ENCODE measurements around the gene UGP2.
"Not testable (repeated sequence)": the region's sequence is repeated elsewhere in the genome, so short reads cannot be mapped to it uniquely, and the experiment has no call there.

Gene UGP2

DNA sequence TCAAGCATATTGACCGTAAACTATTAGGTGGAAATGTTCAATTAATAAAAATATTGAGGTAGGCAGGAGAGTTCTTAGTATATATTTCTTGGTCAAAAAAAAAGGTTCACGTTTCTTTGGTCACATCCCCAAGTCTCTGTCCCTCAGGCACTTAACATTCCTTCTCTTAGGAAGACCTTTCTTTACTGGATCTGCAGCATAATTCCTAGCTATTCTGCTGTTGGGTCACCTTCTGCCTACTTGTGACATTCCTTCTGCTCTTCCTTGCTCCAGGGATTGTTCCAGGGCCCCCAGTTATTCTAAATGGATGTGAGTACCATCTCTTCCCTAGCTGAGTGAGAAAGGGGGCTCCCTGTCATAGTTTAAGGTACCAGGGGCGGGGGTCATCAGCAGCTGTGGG, 4.2 kb downstream of the UGP2 start:
- H3K27ac ChIP-seq = peak overlapping the region; percentile 1 to 68
- peak overlapping the region; percentile 22 for H3K4me3 ChIP-seq
- TF ChIP-seq, protein P1, sequence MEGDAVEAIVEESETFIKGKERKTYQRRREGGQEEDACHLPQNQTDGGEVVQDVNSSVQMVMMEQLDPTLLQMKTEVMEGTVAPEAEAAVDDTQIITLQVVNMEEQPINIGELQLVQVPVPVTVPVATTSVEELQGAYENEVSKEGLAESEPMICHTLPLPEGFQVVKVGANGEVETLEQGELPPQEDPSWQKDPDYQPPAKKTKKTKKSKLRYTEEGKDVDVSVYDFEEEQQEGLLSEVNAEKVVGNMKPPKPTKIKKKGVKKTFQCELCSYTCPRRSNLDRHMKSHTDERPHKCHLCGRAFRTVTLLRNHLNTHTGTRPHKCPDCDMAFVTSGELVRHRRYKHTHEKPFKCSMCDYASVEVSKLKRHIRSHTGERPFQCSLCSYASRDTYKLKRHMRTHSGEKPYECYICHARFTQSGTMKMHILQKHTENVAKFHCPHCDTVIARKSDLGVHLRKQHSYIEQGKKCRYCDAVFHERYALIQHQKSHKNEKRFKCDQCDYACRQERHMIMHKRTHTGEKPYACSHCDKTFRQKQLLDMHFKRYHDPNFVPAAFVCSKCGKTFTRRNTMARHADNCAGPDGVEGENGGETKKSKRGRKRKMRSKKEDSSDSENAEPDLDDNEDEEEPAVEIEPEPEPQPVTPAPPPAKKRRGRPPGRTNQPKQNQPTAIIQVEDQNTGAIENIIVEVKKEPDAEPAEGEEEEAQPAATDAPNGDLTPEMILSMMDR (IDR thresholded peaks at IDR 0.05) = no peak
- no peak for DNase-seq (ENCODE audit: low spot score)

DNA sequence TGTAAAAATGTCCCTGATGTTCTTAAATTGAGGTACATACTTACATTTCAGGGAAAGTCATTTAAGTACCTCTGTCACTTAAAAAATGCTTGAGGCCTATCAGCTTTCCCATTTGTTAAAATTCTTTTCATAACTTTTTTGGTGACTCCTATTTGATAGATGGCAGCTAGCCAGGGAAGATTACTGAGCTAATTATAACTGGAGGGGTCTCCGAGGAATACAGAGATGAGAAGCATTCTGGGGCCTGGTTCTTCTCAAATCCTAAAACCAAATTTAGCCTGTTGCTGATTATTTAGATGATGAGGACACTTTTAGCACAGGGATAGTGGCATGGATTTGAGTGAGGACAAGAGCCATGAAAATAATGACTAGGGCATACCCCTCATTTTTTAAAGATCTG, 4.8 kb downstream of the UGP2 start:
- H3K4me3 ChIP-seq = no peak overlapping the region
- DNase-seq (ENCODE audit: low spot score) = no peak

DNA sequence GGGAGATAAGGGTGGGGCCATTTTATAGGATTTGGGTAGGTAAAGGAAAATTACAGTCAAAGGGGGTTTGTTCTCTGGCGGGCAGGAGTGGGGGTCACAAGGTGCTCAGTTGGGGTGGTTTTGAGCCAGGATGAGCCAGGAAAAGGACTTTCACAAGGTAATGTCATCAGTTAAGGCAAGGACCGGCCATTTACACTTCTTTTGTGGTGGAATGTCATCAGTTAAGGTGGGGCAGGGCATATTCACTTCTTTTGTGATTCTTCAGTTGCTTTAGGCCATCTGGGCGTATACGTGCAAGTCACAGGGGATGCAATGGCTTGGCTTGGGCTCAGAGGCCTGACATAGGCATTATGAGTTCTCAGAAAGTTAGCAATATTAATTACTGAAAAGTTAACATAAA, 5.9 kb downstream of the UGP2 start:
- H3K4me3 ChIP-seq; DNase-seq (ENCODE audit: low spot score); H3K27ac ChIP-seq: not testable (repeated sequence)

More for the DNA sequence above, 4.8 kb downstream of the UGP2 start:
- TF ChIP-seq, protein P1 (IDR thresholded peaks at IDR 0.05) = no peak
- H3K27ac ChIP-seq = peak overlapping the region; percentile 18 to 68

DNA sequence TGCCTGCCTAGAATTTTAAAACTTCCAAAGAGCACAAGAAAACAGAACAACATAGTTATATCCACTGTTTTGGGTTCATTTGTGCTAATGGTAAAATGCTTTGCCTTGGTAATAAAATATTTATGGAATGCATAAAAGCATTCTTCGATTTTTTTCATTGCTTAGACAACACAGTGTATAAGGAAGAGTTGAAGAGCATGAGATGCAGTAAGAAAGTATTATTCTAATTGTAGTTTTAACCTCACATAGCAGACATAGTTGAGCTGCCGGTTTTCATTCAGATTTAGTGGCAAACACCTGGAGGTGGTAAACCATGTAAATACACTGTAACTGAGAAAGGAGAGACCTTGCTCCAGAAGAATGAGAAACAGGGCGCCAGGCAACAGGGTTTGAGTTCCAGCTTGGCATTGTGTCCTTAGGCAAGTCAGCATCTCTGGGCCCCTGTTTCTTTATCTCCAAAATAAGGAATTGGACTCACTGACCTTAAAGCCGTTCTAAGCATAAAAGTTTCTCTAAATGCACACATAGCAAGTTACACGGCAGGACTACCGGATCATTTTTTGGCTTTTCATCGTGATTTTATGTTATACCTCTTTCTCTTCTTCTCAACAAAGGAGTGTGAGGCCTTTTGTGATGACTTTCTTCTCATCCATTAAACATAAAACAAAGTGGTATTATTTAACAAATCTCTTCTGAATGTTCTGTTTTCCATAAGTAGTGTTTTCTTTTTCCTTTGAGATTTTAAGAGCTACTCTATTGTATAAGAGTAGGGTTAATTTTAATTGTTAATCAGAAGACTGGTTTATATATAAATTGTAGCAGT, 7.9 kb downstream of the UGP2 start:
- Histone ChIP-seq H3K27ac (peak overlapping the region; percentile 2 to 10), H3K4me3 (peak overlapping the region; percentile 41)
- DNase-seq (ENCODE audit: low spot score) = no peak
- TF ChIP-seq, protein P1 (IDR thresholded peaks at IDR 0.05) = no peak

DNA sequence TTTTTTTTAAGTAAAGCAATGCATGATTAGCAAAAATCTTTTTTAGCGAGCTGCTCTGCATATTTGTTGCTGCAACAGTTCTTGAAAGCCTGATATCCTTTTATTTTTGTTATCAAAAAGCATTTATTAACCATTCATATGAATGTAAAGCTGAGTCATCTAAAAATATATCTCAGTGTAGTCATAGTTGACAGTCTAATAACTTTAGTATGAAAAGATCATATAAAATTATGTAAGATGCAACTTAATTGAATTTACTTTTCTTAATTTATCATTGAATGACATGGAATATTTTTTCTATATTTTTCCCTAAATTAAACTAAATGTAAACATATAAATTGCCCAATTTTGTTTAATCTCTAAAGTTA, 8.5 kb downstream of the UGP2 start:
- TF ChIP-seq, protein P1 (IDR thresholded peaks at IDR 0.05) = no peak
- no peak for DNase-seq (ENCODE audit: low spot score)
- Histone ChIP-seq H3K4me3 (peak overlapping the region; percentile 41), H3K27ac (peak overlapping the region in 1 of 2 donors; percentile 10)

DNA sequence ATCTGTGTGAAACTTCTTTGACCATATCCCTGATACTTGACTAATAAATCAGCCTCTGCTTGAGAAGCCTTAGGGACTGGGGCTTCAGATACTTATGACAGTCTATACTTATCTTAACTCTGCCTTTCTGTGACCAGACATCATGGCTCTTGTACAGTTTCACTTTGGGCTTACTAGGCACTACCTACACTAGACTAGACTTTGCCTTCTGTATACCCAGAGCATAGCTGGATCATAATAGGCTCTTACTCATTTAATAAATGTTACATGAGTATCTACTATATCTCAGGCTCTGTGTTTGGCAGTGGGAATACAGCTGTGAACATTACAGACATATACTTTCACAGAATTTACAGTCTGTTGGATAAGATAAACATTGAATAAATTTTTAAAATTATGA, 9.0 kb downstream of the UGP2 start:
- Histone ChIP-seq H3K27ac (no peak overlapping the region), H3K4me3 (no peak overlapping the region)
- DNase-seq (ENCODE audit: low spot score) = no peak
- TF ChIP-seq, protein P1 (IDR thresholded peaks at IDR 0.05) = no peak

DNA sequence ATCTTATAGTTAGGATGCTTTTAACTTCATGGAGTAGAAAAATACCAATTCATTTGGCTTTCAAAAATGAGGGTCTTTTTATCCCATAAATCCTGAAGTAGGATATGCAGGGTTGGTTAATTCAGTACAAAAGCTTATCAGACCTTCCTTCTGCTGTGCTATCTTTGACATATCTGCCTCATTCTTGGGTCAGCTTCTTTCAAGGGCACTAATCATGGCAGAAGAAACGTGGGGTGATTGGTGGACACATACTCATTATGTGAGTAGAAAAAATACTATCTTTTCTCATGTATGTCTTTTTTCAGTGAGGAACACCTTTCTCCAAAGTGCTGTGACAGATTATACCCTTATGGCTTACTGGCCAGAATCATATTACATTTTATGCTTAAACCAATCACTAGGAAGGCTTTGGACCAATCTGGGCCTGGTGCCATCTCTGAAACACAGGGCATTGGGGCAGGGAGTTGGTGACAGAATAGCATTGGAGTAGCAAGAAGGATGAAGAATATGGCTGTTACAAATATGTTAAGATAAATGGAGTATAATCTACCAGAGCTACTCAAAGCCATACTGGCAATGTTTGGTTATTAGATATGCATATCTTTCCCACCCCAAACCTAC, 10.1 kb downstream of the UGP2 start:
- TF ChIP-seq, protein P1 (IDR thresholded peaks at IDR 0.05) = no peak
- no peak for DNase-seq (ENCODE audit: low spot score)
- peak overlapping the region in 1 of 2 donors; percentile 8 for H3K27ac ChIP-seq
- no peak overlapping the region for H3K4me3 ChIP-seq

All from coronary artery (tissue), 2 donors.